ENCODE results near the gene ZC3H14. TPM values are rescaled to one million over a fixed set of nuclear protein-coding genes. Genes with fewer than 3 reads are reported as not detected.

The ZC3H14 gene
- total and polyA plus RNA-seq, 11 donors: 27.6 to 62.7 (median 42.7) TPM

DNA sequence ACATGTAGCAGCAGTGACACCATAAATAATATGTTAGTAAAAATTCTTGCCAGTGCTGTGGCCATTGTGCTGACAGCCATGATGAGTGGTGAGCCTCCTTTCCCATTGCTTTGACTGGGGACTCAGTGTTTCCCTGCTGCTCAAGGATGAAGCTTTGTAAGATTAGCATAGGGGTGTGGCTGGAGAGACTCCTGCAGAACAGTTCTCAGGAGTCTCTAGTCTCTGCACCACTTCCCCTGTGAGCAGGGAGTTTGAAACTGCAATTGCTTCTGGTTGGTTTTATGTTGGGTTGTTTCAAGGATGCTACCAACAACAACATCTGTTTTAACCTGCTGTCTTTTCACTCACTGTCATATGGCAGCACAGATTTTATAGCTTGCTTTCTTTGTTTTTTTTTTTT is 41.4 kb downstream of the ZC3H14 start:
- no peak overlapping the region for H3K27ac ChIP-seq
- ATAC-seq (no peak), DNase-seq (no peak)
- TF ChIP-seq, protein P1, sequence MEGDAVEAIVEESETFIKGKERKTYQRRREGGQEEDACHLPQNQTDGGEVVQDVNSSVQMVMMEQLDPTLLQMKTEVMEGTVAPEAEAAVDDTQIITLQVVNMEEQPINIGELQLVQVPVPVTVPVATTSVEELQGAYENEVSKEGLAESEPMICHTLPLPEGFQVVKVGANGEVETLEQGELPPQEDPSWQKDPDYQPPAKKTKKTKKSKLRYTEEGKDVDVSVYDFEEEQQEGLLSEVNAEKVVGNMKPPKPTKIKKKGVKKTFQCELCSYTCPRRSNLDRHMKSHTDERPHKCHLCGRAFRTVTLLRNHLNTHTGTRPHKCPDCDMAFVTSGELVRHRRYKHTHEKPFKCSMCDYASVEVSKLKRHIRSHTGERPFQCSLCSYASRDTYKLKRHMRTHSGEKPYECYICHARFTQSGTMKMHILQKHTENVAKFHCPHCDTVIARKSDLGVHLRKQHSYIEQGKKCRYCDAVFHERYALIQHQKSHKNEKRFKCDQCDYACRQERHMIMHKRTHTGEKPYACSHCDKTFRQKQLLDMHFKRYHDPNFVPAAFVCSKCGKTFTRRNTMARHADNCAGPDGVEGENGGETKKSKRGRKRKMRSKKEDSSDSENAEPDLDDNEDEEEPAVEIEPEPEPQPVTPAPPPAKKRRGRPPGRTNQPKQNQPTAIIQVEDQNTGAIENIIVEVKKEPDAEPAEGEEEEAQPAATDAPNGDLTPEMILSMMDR (IDR thresholded peaks at IDR 0.05): no peak
- no peak for TF ChIP-seq POLR2A (IDR thresholded peaks at IDR 0.05)
- H3K9me3 ChIP-seq: no peaks in the 10 kb centered on the region
- no peaks in the 10 kb centered on the region for H3K4me1 ChIP-seq
- H3K27me3 ChIP-seq: no peaks in the 10 kb centered on the region
- intact Hi-C loops (cut with DNase I): no loop called here
- peaks cover 0 to 95% (median 91%) of the 10 kb centered on the region in 9 donors for H3K36me3 ChIP-seq
- H3K4me3 ChIP-seq: no peak overlapping the region

DNA sequence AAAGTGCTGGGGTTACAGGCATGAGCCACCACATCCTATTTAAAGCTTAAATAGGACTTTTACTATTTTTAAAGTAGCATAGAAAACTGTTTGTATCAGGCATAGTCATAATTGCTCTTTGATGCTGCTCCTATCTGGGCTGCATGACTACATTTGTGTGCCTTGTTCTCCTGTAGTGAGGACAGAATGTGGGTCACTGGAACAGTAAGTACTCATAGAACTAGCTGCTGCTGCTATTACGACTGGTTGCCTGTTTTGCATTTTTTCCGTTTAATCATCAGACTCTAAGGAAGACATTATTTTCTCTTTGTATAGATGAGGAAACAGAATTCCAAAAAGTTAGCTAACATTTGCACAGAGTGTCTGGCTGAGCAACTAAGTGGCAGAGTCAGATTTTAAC is 42.8 kb downstream of the ZC3H14 start:
- no peak for DNase-seq
- Histone ChIP-seq H3K9me3 (no peaks in the 10 kb centered on the region), H3K27me3 (no peaks in the 10 kb centered on the region), H3K4me3 (no peak overlapping the region), H3K36me3 (peaks cover 0 to 95% (median 91%) of the 10 kb centered on the region in 9 donors), H3K4me1 (no peaks in the 10 kb centered on the region), H3K27ac (no peak overlapping the region)
- ATAC-seq: peak in 1 of 4 donors; percentile 42
- intact Hi-C loops (cut with DNase I): no loop called here
- WGBS, 4 donors: 81 to 85% (median 85%) methylated on average over 2 of the region's 2 CpGs
- TF ChIP-seq POLR2A (IDR thresholded peaks at IDR 0.05): no peak
- TF ChIP-seq, protein P1 (IDR thresholded peaks at IDR 0.05): no peak

DNA sequence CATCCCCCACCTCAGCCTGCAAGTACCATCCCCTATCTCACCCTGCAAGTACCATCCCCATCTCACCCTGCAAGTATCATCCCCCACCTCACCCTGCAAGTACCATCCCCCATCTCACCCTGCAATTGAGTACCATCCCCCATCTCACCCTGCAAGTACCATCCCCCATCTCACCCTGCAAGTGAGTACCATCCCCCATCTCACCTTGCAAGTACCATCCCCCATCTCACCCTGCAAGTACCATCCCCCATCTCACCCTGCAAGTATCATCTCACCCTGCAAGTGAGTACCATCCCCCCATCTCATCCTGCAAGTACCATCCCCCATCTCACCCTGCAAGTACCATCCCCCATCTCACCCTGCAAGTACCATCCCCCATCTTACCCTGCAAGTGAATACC is 45.0 kb downstream of the ZC3H14 start:
- no peak for DNase-seq
- no peaks in the 10 kb centered on the region for H3K27me3 ChIP-seq
- H3K4me3 ChIP-seq: no peak overlapping the region
- no peak for ATAC-seq
- intact Hi-C loops (cut with DNase I): no loop called here
- no peaks in the 10 kb centered on the region for H3K9me3 ChIP-seq
- TF ChIP-seq POLR2A (IDR thresholded peaks at IDR 0.05): no peak
- TF ChIP-seq, protein P1 (IDR thresholded peaks at IDR 0.05): no peak
- H3K4me1 ChIP-seq: no peaks in the 10 kb centered on the region
- H3K27ac ChIP-seq: no peak overlapping the region
- peaks cover 0 to 95% (median 92%) of the 10 kb centered on the region in 9 donors for H3K36me3 ChIP-seq

DNA sequence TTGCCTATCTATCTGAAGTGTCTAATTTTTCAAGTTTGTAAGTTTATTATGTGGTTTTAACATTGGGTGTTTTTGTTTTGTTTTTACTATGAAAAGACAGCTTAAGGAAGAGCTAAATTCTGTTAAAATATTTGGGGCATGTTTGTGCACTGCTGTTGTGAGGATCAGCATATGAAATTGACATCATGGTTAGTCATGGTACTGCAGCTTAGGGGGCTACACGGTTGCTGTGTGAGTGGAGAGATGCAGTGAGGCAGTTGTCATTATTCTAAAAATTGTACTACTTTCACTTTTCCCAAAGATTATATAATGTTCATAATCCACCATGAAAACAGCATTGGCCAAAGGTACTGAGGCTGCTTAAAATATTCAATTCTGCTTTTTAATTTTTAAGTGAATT is 49.0 kb downstream of the ZC3H14 start:
- intact Hi-C loops (cut with DNase I): no loop called here
- Histone ChIP-seq H3K9me3 (no peaks in the 10 kb centered on the region), H3K36me3 (peaks cover 0 to 73% (median 62%) of the 10 kb centered on the region in 9 donors), H3K27ac (no peak overlapping the region), H3K27me3 (no peaks in the 10 kb centered on the region), H3K4me1 (peaks cover 0 to 16% (median 7%) of the 10 kb centered on the region in 12 donors), H3K4me3 (no peak overlapping the region)
- 34 to 57% (median 55%) methylated on average over 1 of the region's 1 CpG for WGBS, 4 donors
- TF ChIP-seq, protein P1 (IDR thresholded peaks at IDR 0.05): peak in 1 of 12 donors; percentile 23
- no peak for TF ChIP-seq POLR2A (IDR thresholded peaks at IDR 0.05)
- ATAC-seq (no peak), DNase-seq (no peak)

All from heart left ventricle (tissue), 16 donors.